Left ventricle myocardium superior (tissue), 1 donor: ENCODE results near the gene MVB12B. TPM values are rescaled to one million over a fixed set of nuclear protein-coding genes. Genes with fewer than 3 reads are reported as not detected.
A peak's percentile ranks its signal among the peaks of the same experiment; 100 is the strongest.

Experiments used
- ATAC-seq: fragments of 200-7000 bp; cut with Tn5 transposase; one replicate; pipeline ENCODE4 v1.9.1; 2020; ENCODE audit warnings: mild to moderate bottlenecking, moderate library complexity
- DNase-seq: peaks from one replicate; pipeline ENCODE4 v3.0.0-alpha.2; 2020
- intact Hi-C: fragments of 100-400 bp; cut with micrococcal nuclease; formaldehyde crosslinking; loops from one replicate; pipeline ENCODE4 v1.11.0; 2022
- total RNA-seq: library from RNA; stranded (reverse); fragmentation: NEBNext Ultra II Directional; extraction: Animal tissue kit (Norgen Biotek cat#: 25700); gene quantifications from one replicate; pipeline ENCODE4 v1.2.1, GENCODE V29; 2021
- donor health status: DM: no; HTN: yes; CAD: no; lungs with severe emphysema.

MVB12B gene
- total RNA-seq, 1 donor from 2014 or later, result 11.8 TPM

GRCh38 chr9:126375386-126375785 lies 48.8 kb downstream of the MVB12B start:
- intact Hi-C loops, result no loop called here
- DNase-seq, result no peak
- ATAC-seq, result peak; percentile 75

GRCh38 chr9:126376311-126377175 lies 49.9 kb downstream of the MVB12B start:
- intact Hi-C loops, result no loop called here
- ATAC-seq (peak; percentile 22), DNase-seq (no peak)

- DNase-seq (no peak), ATAC-seq (no peak)
- intact Hi-C loops, result no loop called here
Observed at GRCh38 chr9:126377176-126377509, 50.5 kb downstream of the MVB12B start.

- ATAC-seq (peak; percentile 14), DNase-seq (no peak)
- intact Hi-C loops, result no loop called here
Observed at GRCh38 chr9:126377536-126377935, 50.9 kb downstream of the MVB12B start.

- ATAC-seq (no peak), DNase-seq (no peak)
- intact Hi-C loops, result no loop called here
Observed at GRCh38 chr9:126378761-126379160, 52.1 kb downstream of the MVB12B start.

GRCh38 chr9:126379661-126380360 lies 53.2 kb downstream of the MVB12B start:
- intact Hi-C loops, result no loop called here
- DNase-seq (no peak), ATAC-seq (no peak)

GRCh38 chr9:126380447-126380846 lies 53.8 kb downstream of the MVB12B start:
- intact Hi-C loops, result no loop called here
- no peak for DNase-seq
- ATAC-seq, result no peak

- DNase-seq, result no peak
- intact Hi-C loops, result no loop called here
Observed at GRCh38 chr9:126381195-126381594, 54.6 kb downstream of the MVB12B start.

GRCh38 chr9:126383406-126384046 lies 56.9 kb downstream of the MVB12B start:
- ATAC-seq (no peak), DNase-seq (no peak)
- intact Hi-C loops, result no loop called here

More at GRCh38 chr9:126381195-126381594, 54.6 kb downstream of the MVB12B start:
- no peak for ATAC-seq

GRCh38 chr9:126384926-126385325 lies 58.3 kb downstream of the MVB12B start:
- intact Hi-C loops, result no loop called here
- DNase-seq (no peak), ATAC-seq (no peak)

- ATAC-seq (peak; percentile 37), DNase-seq (no peak)
- intact Hi-C loops, result no loop called here
Observed at GRCh38 chr9:126386088-126386487, 59.5 kb downstream of the MVB12B start.

GRCh38 chr9:126386776-126387175 lies 60.1 kb downstream of the MVB12B start:
- no peak for DNase-seq
- intact Hi-C loops, result no loop called here
- no peak for ATAC-seq

- intact Hi-C loops, result no loop called here
- no peak for ATAC-seq
Observed at GRCh38 chr9:126388964-126389708, 62.5 kb downstream of the MVB12B start.

GRCh38 chr9:126389992-126390391 lies 63.4 kb downstream of the MVB12B start:
- ATAC-seq, result peak; percentile 55
- intact Hi-C loops, result no loop called here
- no peak for DNase-seq

More at GRCh38 chr9:126388964-126389708, 62.5 kb downstream of the MVB12B start:
- DNase-seq, result no peak

- intact Hi-C loops, result no loop called here
- peak; percentile 40 for ATAC-seq
Observed at GRCh38 chr9:126390923-126391322, 64.3 kb downstream of the MVB12B start.

GRCh38 chr9:126391713-126392661 lies 65.4 kb downstream of the MVB12B start:
- intact Hi-C loops, result no loop called here
- DNase-seq (no peak), ATAC-seq (no peak)

More at GRCh38 chr9:126390923-126391322, 64.3 kb downstream of the MVB12B start:
- peak; percentile 59 for DNase-seq

- intact Hi-C loops, result no loop called here
- DNase-seq (no peak), ATAC-seq (peak; percentile 65)
Observed at GRCh38 chr9:126392662-126393371, 66.2 kb downstream of the MVB12B start.

GRCh38 chr9:126393876-126394275 lies 67.2 kb downstream of the MVB12B start:
- intact Hi-C loops, result no loop called here
- DNase-seq (no peak), ATAC-seq (no peak)
